ENCODE measurements around the gene E2F3. TPM values are rescaled to one million over a fixed set of nuclear protein-coding genes. Genes with fewer than 3 reads are reported as not detected.
A peak's percentile ranks its signal among the peaks of the same experiment; 100 is the strongest.
"Not testable (repeated sequence)": the region's sequence is repeated elsewhere in the genome, so short reads cannot be mapped to it uniquely, and the experiment has no call there.

E2F3 gene
- total and polyA plus RNA-seq, 2 donors = 3.0 to 8.6 TPM

GRCh38 chr6:20509212-20509611 is 107.5 kb downstream of the E2F3 start:
- H3K27ac ChIP-seq (ENCODE audit: low read depth in 1 of 2, low read length in 1 of 2) = no peak overlapping the region
- DNase-seq (ENCODE audit: low read depth in 6 of 9, low spot score in 9 of 9) = no peak
- no peaks in the 10 kb centered on the region for H3K4me1 ChIP-seq (ENCODE audit: control insufficient read depth in 2 of 2, insufficient read depth in 2 of 2, low read length in 2 of 2)
- 93% methylated on average over 2 of the region's 2 CpGs for WGBS
- H3K27me3 ChIP-seq (ENCODE audit: control insufficient read depth in 2 of 2, insufficient read depth in 1 of 2, low read length in 1 of 2) = no peaks in the 10 kb centered on the region
- no peaks in the 10 kb centered on the region for H3K9me3 ChIP-seq (ENCODE audit: control insufficient read depth in 2 of 2, insufficient read depth in 1 of 2, low read length in 1 of 2)
- no peak overlapping the region for H3K4me3 ChIP-seq (ENCODE audit: low read length in 2 of 2)
- no peaks in the 10 kb centered on the region for H3K36me3 ChIP-seq (ENCODE audit: control insufficient read depth in 2 of 2, insufficient read depth in 2 of 2, low read length in 1 of 2)

GRCh38 chr6:20511852-20512251 is 110.2 kb downstream of the E2F3 start:
- no peak overlapping the region for H3K27ac ChIP-seq (ENCODE audit: low read depth in 1 of 2, low read length in 1 of 2)
- WGBS = 97% methylated on average over 2 of the region's 2 CpGs
- no peaks in the 10 kb centered on the region for H3K4me1 ChIP-seq (ENCODE audit: control insufficient read depth in 2 of 2, insufficient read depth in 2 of 2, low read length in 2 of 2)

GRCh38 chr6:20525208-20525607 is 123.5 kb downstream of the E2F3 start:
- WGBS = 98% methylated on average over 3 of the region's 3 CpGs
- not testable (repeated sequence) for H3K9me3 ChIP-seq (ENCODE audit: control insufficient read depth in 2 of 2, insufficient read depth in 1 of 2, low read length in 1 of 2); H3K27ac ChIP-seq (ENCODE audit: low read depth in 1 of 2, low read length in 1 of 2); H3K36me3 ChIP-seq (ENCODE audit: control insufficient read depth in 2 of 2, insufficient read depth in 2 of 2, low read length in 1 of 2); DNase-seq (ENCODE audit: low read depth in 6 of 9, low spot score in 9 of 9); H3K4me1 ChIP-seq (ENCODE audit: control insufficient read depth in 2 of 2, insufficient read depth in 2 of 2, low read length in 2 of 2); H3K4me3 ChIP-seq (ENCODE audit: low read length in 2 of 2); H3K27me3 ChIP-seq (ENCODE audit: control insufficient read depth in 2 of 2, insufficient read depth in 1 of 2, low read length in 1 of 2)

More at GRCh38 chr6:20511852-20512251, 110.2 kb downstream of the E2F3 start:
- no peaks in the 10 kb centered on the region for H3K9me3 ChIP-seq (ENCODE audit: control insufficient read depth in 2 of 2, insufficient read depth in 1 of 2, low read length in 1 of 2)
- H3K4me3 ChIP-seq (ENCODE audit: low read length in 2 of 2) = no peak overlapping the region
- H3K36me3 ChIP-seq (ENCODE audit: control insufficient read depth in 2 of 2, insufficient read depth in 2 of 2, low read length in 1 of 2) = no peaks in the 10 kb centered on the region
- H3K27me3 ChIP-seq (ENCODE audit: control insufficient read depth in 2 of 2, insufficient read depth in 1 of 2, low read length in 1 of 2) = no peaks in the 10 kb centered on the region
- DNase-seq (ENCODE audit: low read depth in 6 of 9, low spot score in 9 of 9) = no peak

GRCh38 chr6:20529086-20529448 is 127.4 kb downstream of the E2F3 start:
- not testable (repeated sequence) for H3K36me3 ChIP-seq (ENCODE audit: control insufficient read depth in 2 of 2, insufficient read depth in 2 of 2, low read length in 1 of 2); H3K27ac ChIP-seq (ENCODE audit: low read depth in 1 of 2, low read length in 1 of 2); H3K9me3 ChIP-seq (ENCODE audit: control insufficient read depth in 2 of 2, insufficient read depth in 1 of 2, low read length in 1 of 2); H3K27me3 ChIP-seq (ENCODE audit: control insufficient read depth in 2 of 2, insufficient read depth in 1 of 2, low read length in 1 of 2); H3K4me3 ChIP-seq (ENCODE audit: low read length in 2 of 2); H3K4me1 ChIP-seq (ENCODE audit: control insufficient read depth in 2 of 2, insufficient read depth in 2 of 2, low read length in 2 of 2)
- peak in 5 of 9 donors; percentile 15 to 69 (median 41) for DNase-seq (ENCODE audit: low read depth in 6 of 9, low spot score in 9 of 9)
- WGBS = 43% methylated on average over 5 of the region's 5 CpGs

- H3K4me3 ChIP-seq (ENCODE audit: low read length in 2 of 2) = no peak overlapping the region
- H3K9me3 ChIP-seq (ENCODE audit: control insufficient read depth in 2 of 2, insufficient read depth in 1 of 2, low read length in 1 of 2) = no peaks in the 10 kb centered on the region
- peaks cover 4 to 13% of the 10 kb centered on the region in 2 donors for H3K4me1 ChIP-seq (ENCODE audit: control insufficient read depth in 2 of 2, insufficient read depth in 2 of 2, low read length in 2 of 2)
- no peaks in the 10 kb centered on the region for H3K27me3 ChIP-seq (ENCODE audit: control insufficient read depth in 2 of 2, insufficient read depth in 1 of 2, low read length in 1 of 2)
- no peaks in the 10 kb centered on the region for H3K36me3 ChIP-seq (ENCODE audit: control insufficient read depth in 2 of 2, insufficient read depth in 2 of 2, low read length in 1 of 2)
- 100% methylated on average over 1 of the region's 1 CpG for WGBS
- DNase-seq (ENCODE audit: low read depth in 6 of 9, low spot score in 9 of 9) = no peak
- H3K27ac ChIP-seq (ENCODE audit: low read depth in 1 of 2, low read length in 1 of 2) = no peak overlapping the region
These were observed 131.2 kb downstream of the E2F3 start for GRCh38 chr6:20532881-20533280.

GRCh38 chr6:20533746-20534294 is 132.1 kb downstream of the E2F3 start:
- H3K27ac ChIP-seq (ENCODE audit: low read depth in 1 of 2, low read length in 1 of 2) = peak overlapping the region; percentile 75 to 87
- no peaks in the 10 kb centered on the region for H3K36me3 ChIP-seq (ENCODE audit: control insufficient read depth in 2 of 2, insufficient read depth in 2 of 2, low read length in 1 of 2)
- H3K27me3 ChIP-seq (ENCODE audit: control insufficient read depth in 2 of 2, insufficient read depth in 1 of 2, low read length in 1 of 2) = no peaks in the 10 kb centered on the region
- no peaks in the 10 kb centered on the region for H3K9me3 ChIP-seq (ENCODE audit: control insufficient read depth in 2 of 2, insufficient read depth in 1 of 2, low read length in 1 of 2)
- 59% methylated on average over 6 of the region's 6 CpGs for WGBS
- DNase-seq (ENCODE audit: low read depth in 6 of 9, low spot score in 9 of 9) = no peak
- peaks cover 4 to 7% of the 10 kb centered on the region in 2 donors for H3K4me1 ChIP-seq (ENCODE audit: control insufficient read depth in 2 of 2, insufficient read depth in 2 of 2, low read length in 2 of 2)
- peak overlapping the region; percentile 74 to 87 for H3K4me3 ChIP-seq (ENCODE audit: low read length in 2 of 2)

- Histone ChIP-seq H3K9me3 (ENCODE audit: control insufficient read depth in 2 of 2, insufficient read depth in 1 of 2, low read length in 1 of 2) (no peaks in the 10 kb centered on the region), H3K27me3 (ENCODE audit: control insufficient read depth in 2 of 2, insufficient read depth in 1 of 2, low read length in 1 of 2) (no peaks in the 10 kb centered on the region), H3K27ac (ENCODE audit: low read depth in 1 of 2, low read length in 1 of 2) (peak within 1 kb of the TSS; percentile 75 to 87), H3K4me1 (ENCODE audit: control insufficient read depth in 2 of 2, insufficient read depth in 2 of 2, low read length in 2 of 2) (peaks cover 4 to 7% of the 10 kb centered on the region in 2 donors), H3K4me3 (ENCODE audit: low read length in 2 of 2) (peak within 1 kb of the TSS; percentile 74 to 87), H3K36me3 (ENCODE audit: control insufficient read depth in 2 of 2, insufficient read depth in 2 of 2, low read length in 1 of 2) (no peaks in the 10 kb centered on the region)
- 2% methylated on average over 31 of the region's 31 CpGs for WGBS
- peak; percentile 80 to 97 (median 89) for DNase-seq (ENCODE audit: low read depth in 6 of 9, low spot score in 9 of 9)
These were observed 132.9 kb downstream of the E2F3 start, which contains the start of gene CDKAL1 for GRCh38 chr6:20534295-20535262. Gene CDKAL1 (plus strand): TSS chr6:20534457. CDS start chr6:20546351, 11,894 bp downstream.

GRCh38 chr6:20538131-20538662 is 136.5 kb downstream of the E2F3 start:
- Histone ChIP-seq H3K36me3 (ENCODE audit: control insufficient read depth in 2 of 2, insufficient read depth in 2 of 2, low read length in 1 of 2) (peaks cover 6 to 10% of the 10 kb centered on the region in 2 donors), H3K4me1 (ENCODE audit: control insufficient read depth in 2 of 2, insufficient read depth in 2 of 2, low read length in 2 of 2) (peaks cover 4 to 7% of the 10 kb centered on the region in 2 donors), H3K9me3 (ENCODE audit: control insufficient read depth in 2 of 2, insufficient read depth in 1 of 2, low read length in 1 of 2) (no peaks in the 10 kb centered on the region), H3K27ac (ENCODE audit: low read depth in 1 of 2, low read length in 1 of 2) (no peak overlapping the region), H3K4me3 (ENCODE audit: low read length in 2 of 2) (no peak overlapping the region), H3K27me3 (ENCODE audit: control insufficient read depth in 2 of 2, insufficient read depth in 1 of 2, low read length in 1 of 2) (no peaks in the 10 kb centered on the region)
- no peak for DNase-seq (ENCODE audit: low read depth in 6 of 9, low spot score in 9 of 9)
- WGBS = 98% methylated on average over 1 of the region's 1 CpG

GRCh38 chr6:20538907-20539306 is 137.2 kb downstream of the E2F3 start:
- Histone ChIP-seq H3K27me3 (ENCODE audit: control insufficient read depth in 2 of 2, insufficient read depth in 1 of 2, low read length in 1 of 2) (no peaks in the 10 kb centered on the region), H3K9me3 (ENCODE audit: control insufficient read depth in 2 of 2, insufficient read depth in 1 of 2, low read length in 1 of 2) (no peaks in the 10 kb centered on the region)
- 99% methylated on average over 4 of the region's 4 CpGs for WGBS

More at GRCh38 chr6:20538907-20539306, 137.2 kb downstream of the E2F3 start:
- peaks cover 6 to 10% of the 10 kb centered on the region in 2 donors for H3K36me3 ChIP-seq (ENCODE audit: control insufficient read depth in 2 of 2, insufficient read depth in 2 of 2, low read length in 1 of 2)
- no peak overlapping the region for H3K27ac ChIP-seq (ENCODE audit: low read depth in 1 of 2, low read length in 1 of 2)
- peaks cover 4 to 7% of the 10 kb centered on the region in 2 donors for H3K4me1 ChIP-seq (ENCODE audit: control insufficient read depth in 2 of 2, insufficient read depth in 2 of 2, low read length in 2 of 2)
- no peak for DNase-seq (ENCODE audit: low read depth in 6 of 9, low spot score in 9 of 9)
- no peak overlapping the region for H3K4me3 ChIP-seq (ENCODE audit: low read length in 2 of 2)

Measured in thymus (tissue), 11 donors.